Duodenal mucosa (tissue), 2 donors: ENCODE measurements around the gene ANP32B.

ENCODE experiments used
- H3K27ac ChIP-seq: one replicate; pipeline ENCODE4 v1.7.0; 2013; ENCODE audit warnings: low read depth, low read length
- H3K27me3 ChIP-seq, 2 donors: one replicate each; pipeline ENCODE4 v1.7.0; 2013; ENCODE audit warnings: low read length in 2 of 2, control low read depth in 1 of 2; ENCODE audit not compliant: insufficient read depth in 2 of 2, control insufficient read depth in 1 of 2
- H3K36me3 ChIP-seq, 2 donors: one replicate each; pipeline ENCODE4 v1.7.0; 2013; ENCODE audit warnings: low read length in 2 of 2, control low read depth in 1 of 2; ENCODE audit not compliant: insufficient read depth in 2 of 2, control insufficient read depth in 1 of 2
- H3K4me1 ChIP-seq, 2 donors: one replicate each; pipeline ENCODE4 v1.7.0; 2013; ENCODE audit warnings: low read length in 2 of 2, control low read depth in 1 of 2; ENCODE audit not compliant: insufficient read depth in 2 of 2, control insufficient read depth in 1 of 2
- H3K4me3 ChIP-seq, 2 donors: one replicate each; pipeline ENCODE4 v1.7.0; 2013; ENCODE audit warnings: low read length in 2 of 2, low read depth in 1 of 2
- H3K9ac ChIP-seq, 2 donors: one replicate each; pipeline ENCODE4 v1.7.0; 2013; ENCODE audit warnings: low read length in 2 of 2, low read depth in 1 of 2
- H3K9me3 ChIP-seq, 2 donors: one replicate each; pipeline ENCODE4 v1.7.0; 2013; ENCODE audit warnings: low read length in 2 of 2, control low read depth in 1 of 2; ENCODE audit not compliant: control insufficient read depth in 1 of 2

ANP32B gene

GRCh38 chr9:98007251-98007928 lies 24.2 kb downstream of the ANP32B start:
- no peak overlapping the region for H3K9ac ChIP-seq
- no peaks in the 10 kb centered on the region for H3K9me3 ChIP-seq
- no peak overlapping the region for H3K27ac ChIP-seq
- H3K4me1 ChIP-seq = peaks cover 0 to 6% of the 10 kb centered on the region in 2 donors
- H3K4me3 ChIP-seq = no peak overlapping the region
- peaks cover 43 to 88% of the 10 kb centered on the region in 2 donors for H3K36me3 ChIP-seq
- no peaks in the 10 kb centered on the region for H3K27me3 ChIP-seq

GRCh38 chr9:98008764-98009163 lies 25.6 kb downstream of the ANP32B start:
- no peaks in the 10 kb centered on the region for H3K9me3 ChIP-seq
- no peaks in the 10 kb centered on the region for H3K27me3 ChIP-seq
- H3K4me3 ChIP-seq = no peak overlapping the region
- H3K36me3 ChIP-seq = peaks cover 44 to 88% of the 10 kb centered on the region in 2 donors
- no peak overlapping the region for H3K9ac ChIP-seq
- peaks cover 0 to 6% of the 10 kb centered on the region in 2 donors for H3K4me1 ChIP-seq
- H3K27ac ChIP-seq = no peak overlapping the region

DNA sequence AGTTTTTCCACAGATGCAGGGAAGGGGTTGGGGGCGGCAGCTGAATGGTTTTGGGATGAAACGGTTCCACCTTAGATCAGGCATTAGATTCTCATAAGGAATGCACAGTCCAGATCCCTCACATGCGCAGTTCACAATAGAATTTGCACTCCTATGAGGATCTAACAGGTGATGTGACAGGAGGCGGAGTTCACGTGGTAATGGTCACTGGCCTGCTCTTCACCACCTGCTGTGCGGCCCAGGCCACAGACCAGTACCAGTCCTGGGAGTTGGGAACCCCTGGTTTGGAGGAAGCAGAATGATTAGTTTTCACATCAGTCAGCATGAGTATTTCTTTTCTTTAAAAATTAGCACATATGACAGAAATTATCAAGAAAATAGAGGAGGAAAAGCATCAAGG lies 26.3 kb downstream of the ANP32B start:
- no peaks in the 10 kb centered on the region for H3K27me3 ChIP-seq
- H3K9me3 ChIP-seq = no peaks in the 10 kb centered on the region
- H3K9ac ChIP-seq = no peak overlapping the region
- peaks cover 46 to 87% of the 10 kb centered on the region in 2 donors for H3K36me3 ChIP-seq
- no peak overlapping the region for H3K4me3 ChIP-seq
- H3K27ac ChIP-seq = no peak overlapping the region
- peaks cover 0 to 6% of the 10 kb centered on the region in 2 donors for H3K4me1 ChIP-seq

- H3K4me3 ChIP-seq = no peak overlapping the region
- no peaks in the 10 kb centered on the region for H3K9me3 ChIP-seq
- no peaks in the 10 kb centered on the region for H3K27me3 ChIP-seq
- peaks cover 0 to 6% of the 10 kb centered on the region in 2 donors for H3K4me1 ChIP-seq
- H3K36me3 ChIP-seq = peaks cover 48 to 90% of the 10 kb centered on the region in 2 donors
- no peak overlapping the region for H3K9ac ChIP-seq
- H3K27ac ChIP-seq = no peak overlapping the region
These were observed 26.8 kb downstream of the ANP32B start for GRCh38 chr9:98009936-98010335.

GRCh38 chr9:98010445-98010844 lies 27.3 kb downstream of the ANP32B start:
- Histone ChIP-seq H3K27me3 (no peaks in the 10 kb centered on the region), H3K9ac (no peak overlapping the region), H3K27ac (no peak overlapping the region), H3K4me1 (peaks cover 0 to 6% of the 10 kb centered on the region in 2 donors), H3K36me3 (peaks cover 48 to 90% of the 10 kb centered on the region in 2 donors), H3K4me3 (no peak overlapping the region), H3K9me3 (no peaks in the 10 kb centered on the region)

- H3K27ac ChIP-seq = no peak overlapping the region
- peaks cover 0 to 6% of the 10 kb centered on the region in 2 donors for H3K4me1 ChIP-seq
These were observed 28.0 kb downstream of the ANP32B start for GRCh38 chr9:98011122-98011521.

DNA sequence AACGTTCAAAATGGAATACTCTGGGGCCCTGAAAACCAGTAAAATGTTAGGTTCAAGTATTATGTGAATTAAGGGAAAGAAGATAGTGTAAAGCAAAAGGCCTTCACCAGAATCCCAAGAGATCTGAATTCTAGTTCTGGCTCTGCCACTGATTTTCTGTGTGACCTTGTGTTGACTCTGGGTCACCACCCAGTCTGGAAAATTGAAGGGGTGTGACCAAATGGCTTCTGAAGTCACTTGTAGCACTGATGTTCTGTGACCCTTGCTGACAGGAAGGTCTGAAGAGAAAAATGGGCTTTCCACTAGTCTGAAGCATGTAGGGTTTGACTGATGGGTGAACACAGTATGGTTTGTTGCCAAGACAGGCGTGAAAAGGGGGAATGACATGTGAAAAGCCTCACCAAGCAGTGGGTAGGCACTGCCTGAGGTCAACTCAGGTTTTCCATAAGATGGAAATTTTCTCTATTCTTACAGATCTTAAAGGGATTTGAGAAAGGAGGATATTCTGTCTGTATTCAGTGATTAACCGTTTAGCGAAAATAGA lies 33.1 kb downstream of the ANP32B start:
- Histone ChIP-seq H3K9ac (no peak overlapping the region), H3K4me1 (peaks cover 3 to 8% of the 10 kb centered on the region in 2 donors), H3K36me3 (peaks cover 41 to 84% of the 10 kb centered on the region in 2 donors), H3K4me3 (no peak overlapping the region), H3K27ac (no peak overlapping the region), H3K9me3 (no peaks in the 10 kb centered on the region), H3K27me3 (no peaks in the 10 kb centered on the region)

More at GRCh38 chr9:98011122-98011521, 28.0 kb downstream of the ANP32B start:
- Histone ChIP-seq H3K27me3 (no peaks in the 10 kb centered on the region), H3K36me3 (peaks cover 43 to 90% of the 10 kb centered on the region in 2 donors), H3K4me3 (no peak overlapping the region), H3K9ac (no peak overlapping the region), H3K9me3 (no peaks in the 10 kb centered on the region)

DNA sequence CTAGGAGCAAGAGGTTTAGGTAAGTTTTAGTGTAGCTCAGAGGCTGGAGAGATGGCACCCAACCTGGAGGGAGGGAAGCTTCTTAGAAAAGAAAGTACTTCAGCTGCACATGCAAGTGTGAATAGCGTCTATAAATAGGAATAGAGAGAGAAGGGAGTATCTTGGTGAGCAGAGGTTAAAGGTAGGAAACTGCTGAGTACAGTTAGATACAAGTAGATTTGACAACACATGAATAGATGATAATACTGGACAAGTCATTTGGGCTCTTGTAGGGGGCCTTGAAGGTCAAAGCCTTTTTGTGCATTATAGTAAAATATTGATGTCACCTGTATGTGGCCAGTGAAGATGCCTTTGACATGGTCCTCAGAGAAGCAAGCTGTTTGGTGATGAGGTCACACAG lies 34.2 kb downstream of the ANP32B start:
- Histone ChIP-seq H3K4me1 (peaks cover 3 to 8% of the 10 kb centered on the region in 2 donors), H3K27ac (no peak overlapping the region), H3K4me3 (no peak overlapping the region), H3K9ac (no peak overlapping the region), H3K9me3 (no peaks in the 10 kb centered on the region), H3K36me3 (peaks cover 33 to 80% of the 10 kb centered on the region in 2 donors), H3K27me3 (no peaks in the 10 kb centered on the region)

DNA sequence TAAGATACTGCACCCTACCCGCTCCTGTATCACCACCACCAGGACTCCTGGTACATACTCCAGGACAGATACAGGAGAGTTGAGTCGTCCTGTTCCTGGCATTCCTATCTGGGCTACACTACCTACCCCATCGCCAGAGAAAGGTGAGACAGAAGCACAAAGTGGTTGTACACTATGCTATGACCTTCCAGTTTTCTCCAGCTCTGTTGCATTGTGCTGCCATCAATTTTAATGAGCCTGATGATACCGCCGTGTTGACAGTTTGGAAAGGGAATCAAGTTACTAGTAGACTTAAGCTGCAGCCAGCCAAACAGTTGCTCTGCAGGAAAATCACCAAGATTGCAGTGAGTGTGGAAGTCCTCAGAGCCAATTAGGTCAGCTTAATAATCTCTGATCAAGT lies 35.2 kb downstream of the ANP32B start:
- peaks cover 3 to 8% of the 10 kb centered on the region in 2 donors for H3K4me1 ChIP-seq
- H3K27ac ChIP-seq = no peak overlapping the region
- no peaks in the 10 kb centered on the region for H3K9me3 ChIP-seq
- no peaks in the 10 kb centered on the region for H3K27me3 ChIP-seq
- peaks cover 28 to 70% of the 10 kb centered on the region in 2 donors for H3K36me3 ChIP-seq
- H3K4me3 ChIP-seq = no peak overlapping the region
- no peak overlapping the region for H3K9ac ChIP-seq

DNA sequence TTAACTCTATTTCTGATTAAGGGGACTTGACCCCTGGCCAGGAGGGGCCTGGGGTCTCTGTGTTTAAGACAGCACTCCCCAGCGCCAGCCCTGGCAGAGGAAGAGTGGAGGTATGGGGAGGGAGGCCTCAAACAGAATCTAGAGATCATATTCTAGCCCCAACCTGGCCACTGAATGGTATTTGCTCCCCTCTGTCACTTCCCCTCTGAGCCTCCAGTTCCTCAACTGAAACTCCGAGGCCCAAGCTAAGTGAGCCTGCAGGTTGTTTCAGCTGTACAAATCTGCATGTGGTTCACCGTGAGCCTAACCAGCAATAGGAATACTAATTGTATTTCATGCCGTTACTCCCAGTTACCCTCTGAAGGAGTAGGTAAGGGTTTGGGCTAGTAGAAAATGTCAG lies 36.0 kb downstream of the ANP32B start:
- Histone ChIP-seq H3K9ac (no peak overlapping the region), H3K4me1 (peaks cover 3 to 8% of the 10 kb centered on the region in 2 donors), H3K36me3 (peaks cover 22 to 63% of the 10 kb centered on the region in 2 donors), H3K4me3 (no peak overlapping the region), H3K27ac (peak overlapping the region; percentile 53), H3K9me3 (no peaks in the 10 kb centered on the region), H3K27me3 (no peaks in the 10 kb centered on the region)
